SW 1271 (cell line): ENCODE results near the gene GNRHR.
"Not testable (repeated sequence)": the region's sequence is repeated elsewhere in the genome, so short reads cannot be mapped to it uniquely, and the experiment has no call there.

Experiments
- DNase-seq, 2 experiments: peaks; one replicate each; lab custom pipeline; 2025; lab: John Stamatoyannopoulos, UW

The GNRHR gene

GRCh38 chr4:67754288-67754687, at the start of gene GNRHR:
GNRHR (minus strand) TSS chr4:67754388; CDS start chr4:67754335, 53 bp downstream.
- no peak for DNase-seq

DNA sequence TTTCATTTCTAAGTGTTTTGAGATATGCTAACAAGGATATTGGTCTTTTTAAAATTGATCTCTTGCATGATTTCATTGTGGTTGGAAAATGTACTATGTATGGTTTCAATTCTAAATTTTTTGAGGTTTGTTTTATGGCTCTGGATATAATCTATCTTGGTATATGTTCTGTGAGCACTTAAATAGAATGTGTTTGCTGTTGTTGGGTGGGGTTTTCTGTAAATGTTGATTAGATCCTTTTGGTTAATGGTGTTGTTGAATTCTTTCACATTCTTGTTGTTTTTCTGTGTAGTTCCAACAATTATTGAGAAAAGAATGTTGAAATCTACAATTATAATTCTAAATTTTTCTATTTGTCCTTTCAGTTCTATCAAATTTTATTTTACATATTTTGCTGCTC, 42.6 kb upstream of the GNRHR start:
- no peak for DNase-seq

- no peak for DNase-seq
Measured at GRCh38 chr4:67790721-67791120, 36.5 kb upstream of the GNRHR start.

- DNase-seq, result no peak
Measured at GRCh38 chr4:67787311-67787710, 33.1 kb upstream of the GNRHR start.

- no peak for DNase-seq
Measured at GRCh38 chr4:67785528-67785927, 31.3 kb upstream of the GNRHR start.

- no peak for DNase-seq
Measured at GRCh38 chr4:67779631-67780030, 25.4 kb upstream of the GNRHR start.

- no peak for DNase-seq
Measured at GRCh38 chr4:67776746-67777145, 22.6 kb upstream of the GNRHR start.

GRCh38 chr4:67770422-67770821, 16.2 kb upstream of the GNRHR start:
- DNase-seq, result no peak

DNA sequence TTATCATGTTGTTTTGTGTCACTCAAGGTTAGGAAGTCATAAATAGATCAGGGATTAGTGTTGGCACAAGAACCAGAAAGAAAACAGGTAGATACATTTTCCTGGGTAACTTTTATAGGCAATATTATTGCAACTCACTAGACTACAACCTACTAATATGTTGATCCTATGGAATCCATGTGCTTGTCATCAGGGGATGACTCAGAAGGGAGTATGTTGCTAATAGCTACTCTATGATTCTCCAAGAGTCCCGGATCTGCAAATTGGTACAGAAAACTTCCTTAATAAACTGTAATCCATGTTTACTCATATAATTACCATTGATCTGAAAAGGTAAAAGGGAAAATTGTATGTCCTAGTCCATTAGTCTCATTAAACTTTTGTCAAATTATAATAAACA, 11.7 kb upstream of the GNRHR start:
- DNase-seq, result no peak

DNA sequence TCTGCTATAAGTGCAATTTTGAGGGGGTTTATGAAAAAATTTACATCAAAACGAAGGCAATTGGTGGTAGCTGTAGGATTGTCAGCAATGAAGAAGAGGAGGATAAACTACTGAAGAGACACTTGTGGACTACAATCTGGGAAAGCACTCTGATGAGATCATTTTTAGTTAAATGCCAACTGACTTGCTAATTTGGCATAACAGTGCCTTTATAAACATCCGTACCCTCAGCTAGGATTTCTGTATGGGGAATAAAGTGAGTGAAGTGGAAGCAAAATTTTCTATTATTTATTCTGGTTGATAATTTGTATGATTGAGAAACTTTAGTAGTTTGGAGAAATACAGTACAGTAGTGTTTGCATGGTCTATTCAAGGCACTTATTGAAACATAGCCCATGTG, 11.2 kb upstream of the GNRHR start:
- no peak for DNase-seq

DNA sequence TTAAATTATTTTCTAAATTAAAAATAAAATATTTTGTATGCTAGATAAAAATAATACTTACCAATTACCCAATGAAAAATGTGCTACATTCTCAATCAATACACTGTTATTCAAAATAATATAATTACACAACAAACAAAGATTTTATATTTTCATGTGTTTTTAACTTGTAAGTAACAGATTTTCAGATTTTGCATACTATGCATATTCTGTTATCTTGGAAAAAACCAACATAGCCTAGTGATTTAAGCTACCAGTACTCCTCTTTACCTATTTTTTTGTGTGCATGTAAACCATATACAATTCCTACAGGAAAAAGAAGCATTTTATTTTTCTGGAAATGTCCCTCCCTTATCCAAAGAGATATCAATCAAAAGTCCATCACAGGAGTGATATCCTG, 10.0 kb upstream of the GNRHR start:
- no peak for DNase-seq

GRCh38 chr4:67762086-67762485, 7.9 kb upstream of the GNRHR start:
- no peak for DNase-seq

DNA sequence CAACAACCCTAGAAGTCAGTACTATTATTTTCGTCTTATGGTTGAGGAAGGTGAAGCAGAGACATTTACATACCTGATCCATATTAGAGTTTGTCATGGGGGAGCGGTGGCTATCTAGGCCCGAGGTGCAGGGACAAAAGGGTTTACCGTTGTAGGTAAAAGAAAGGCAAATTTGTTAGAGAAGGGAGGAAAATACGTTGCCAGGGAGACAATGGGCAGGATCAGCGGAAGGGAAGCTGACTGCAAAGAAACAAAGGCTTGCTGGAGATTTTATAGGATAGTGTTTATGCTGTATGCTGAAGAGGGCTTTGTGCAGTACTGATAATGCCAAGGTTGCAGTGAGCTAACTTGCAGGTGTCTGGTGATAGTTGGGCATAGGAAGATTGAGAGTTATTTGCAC, 2.8 kb upstream of the GNRHR start:
- DNase-seq, result not testable (repeated sequence)

GRCh38 chr4:67755974-67756373, 1.8 kb upstream of the GNRHR start:
- no peak for DNase-seq

- DNase-seq, result no peak
Measured at GRCh38 chr4:67751260-67751659, 2.9 kb downstream of the GNRHR start.

DNA sequence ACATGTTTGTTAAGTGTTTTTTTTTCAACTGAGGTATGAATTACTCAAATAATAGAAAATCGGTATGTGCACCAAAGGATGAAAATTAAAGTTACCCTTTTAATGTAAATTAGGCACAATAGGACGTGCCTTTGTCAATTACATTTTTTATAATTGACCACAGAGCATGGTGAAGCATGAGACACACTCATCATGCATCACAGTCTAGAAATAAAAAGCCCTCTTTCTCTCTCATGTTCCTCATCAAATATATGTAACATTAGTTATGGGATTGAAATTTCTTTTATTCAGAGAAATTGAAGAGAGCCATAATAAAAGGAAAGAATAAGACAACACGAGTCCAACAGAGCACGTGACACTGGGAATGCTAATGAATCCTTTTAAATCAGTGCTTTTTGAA, 3.5 kb downstream of the GNRHR start:
- DNase-seq, result no peak

DNA sequence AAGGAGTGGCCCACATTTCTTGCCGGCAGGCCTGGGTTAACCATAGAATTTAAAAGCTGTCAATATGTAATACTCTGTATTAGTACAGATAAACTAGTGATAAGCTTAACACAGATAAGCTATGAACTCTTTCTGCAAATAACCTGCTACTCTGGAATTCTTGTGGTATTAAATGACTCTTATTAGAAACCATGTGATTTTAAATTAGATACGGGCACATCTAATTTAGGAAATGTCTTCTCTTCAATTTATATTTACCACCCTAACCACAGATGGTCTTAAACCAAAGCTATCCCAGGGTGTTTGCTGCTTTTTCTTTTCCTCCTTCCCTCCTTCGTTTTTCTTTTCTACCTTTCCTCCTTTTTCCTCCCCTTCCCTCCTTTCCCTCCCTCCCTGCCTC, 4.9 kb downstream of the GNRHR start:
- no peak for DNase-seq

DNA sequence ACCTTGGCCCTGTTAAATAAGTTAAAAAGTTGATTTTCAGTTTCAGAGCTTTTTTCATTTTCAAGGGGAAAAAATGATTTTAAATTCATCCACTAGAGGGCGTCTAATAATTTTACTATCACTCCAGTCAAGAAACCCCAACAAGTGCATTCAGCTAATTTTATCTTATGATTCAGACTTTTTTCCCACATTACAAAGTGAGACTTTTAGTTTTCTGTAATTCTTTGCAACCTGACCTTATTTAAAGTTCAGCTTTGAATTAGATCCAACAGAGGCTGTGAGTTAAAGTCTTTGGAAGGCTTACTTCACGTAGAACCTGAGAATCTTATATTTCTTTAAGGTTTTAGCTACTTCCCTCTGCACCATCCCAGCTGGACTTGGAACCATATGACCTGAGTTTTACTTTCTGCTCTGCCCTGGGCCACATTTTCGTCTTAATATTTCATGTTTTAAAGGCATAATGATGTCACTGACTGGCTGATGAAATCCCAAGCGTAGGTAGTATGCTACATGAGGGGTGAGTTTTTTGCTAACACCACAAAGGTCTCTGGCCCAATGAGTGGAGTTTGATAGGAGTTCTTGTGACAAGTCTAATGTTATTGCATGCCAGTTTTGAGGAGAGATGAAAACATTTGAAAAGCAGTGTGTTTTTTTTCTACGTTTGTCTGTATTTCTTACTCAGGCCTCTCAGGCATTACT, 7.2 kb downstream of the GNRHR start:
- peak in 1 of 2 experiments; percentile 33 for DNase-seq

GRCh38 chr4:67744561-67745283, 9.5 kb downstream of the GNRHR start:
- no peak for DNase-seq

GRCh38 chr4:67743194-67743593, 11.0 kb downstream of the GNRHR start:
- no peak for DNase-seq

DNA sequence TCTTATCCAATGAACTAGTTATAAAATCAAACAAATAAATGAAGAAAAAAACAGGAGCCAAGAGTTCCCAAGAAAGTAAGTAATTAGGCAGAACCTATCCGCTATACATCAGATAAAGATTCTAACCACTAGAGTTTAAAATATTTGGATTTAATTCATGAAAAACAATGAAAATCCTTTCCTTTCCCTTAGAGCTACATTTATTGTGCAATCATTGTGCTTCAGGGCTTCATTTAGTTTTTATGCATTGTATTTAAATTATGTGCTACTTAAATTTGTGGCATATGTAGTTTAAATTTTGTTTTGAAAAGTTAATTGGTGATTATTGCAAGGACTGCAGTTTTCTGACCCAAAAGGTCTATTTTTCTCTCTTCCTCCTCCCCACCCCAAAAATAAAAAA, 17.9 kb downstream of the GNRHR start:
- no peak for DNase-seq

GRCh38 chr4:67735325-67735724, 18.9 kb downstream of the GNRHR start:
- DNase-seq, result no peak

DNA sequence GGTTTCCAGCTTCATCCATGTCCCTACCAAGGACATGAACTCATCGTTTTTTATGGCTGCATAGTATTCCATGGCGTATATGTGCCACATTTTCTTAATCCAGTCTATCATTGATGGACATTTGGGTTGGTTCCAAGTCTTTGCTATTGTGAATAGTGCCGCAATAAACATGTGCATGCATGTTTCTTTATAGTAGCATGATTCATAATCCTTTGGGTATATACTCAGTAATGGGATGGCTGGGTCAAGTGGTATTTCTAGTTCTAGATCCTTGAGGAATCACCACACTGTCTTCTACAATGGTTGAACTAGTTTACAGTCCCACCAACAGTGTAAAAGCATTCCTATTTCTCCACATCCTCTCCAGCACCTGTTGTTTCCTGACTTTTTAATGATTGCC, 23.7 kb downstream of the GNRHR start:
- DNase-seq, result not testable (repeated sequence)
